GM21515 (cell line): Measurements from ENCODE around the gene UBE2G2.
A peak's percentile ranks its signal among the peaks of the same experiment; 100 is the strongest.

ENCODE experiments used
- ATAC-seq: cut with Tn5 transposase; IDR thresholded peaks from one replicate; pipeline ENCODE4 v1.9.1; 2021; ENCODE audit not compliant: unreplicated experiment

UBE2G2 gene

DNA sequence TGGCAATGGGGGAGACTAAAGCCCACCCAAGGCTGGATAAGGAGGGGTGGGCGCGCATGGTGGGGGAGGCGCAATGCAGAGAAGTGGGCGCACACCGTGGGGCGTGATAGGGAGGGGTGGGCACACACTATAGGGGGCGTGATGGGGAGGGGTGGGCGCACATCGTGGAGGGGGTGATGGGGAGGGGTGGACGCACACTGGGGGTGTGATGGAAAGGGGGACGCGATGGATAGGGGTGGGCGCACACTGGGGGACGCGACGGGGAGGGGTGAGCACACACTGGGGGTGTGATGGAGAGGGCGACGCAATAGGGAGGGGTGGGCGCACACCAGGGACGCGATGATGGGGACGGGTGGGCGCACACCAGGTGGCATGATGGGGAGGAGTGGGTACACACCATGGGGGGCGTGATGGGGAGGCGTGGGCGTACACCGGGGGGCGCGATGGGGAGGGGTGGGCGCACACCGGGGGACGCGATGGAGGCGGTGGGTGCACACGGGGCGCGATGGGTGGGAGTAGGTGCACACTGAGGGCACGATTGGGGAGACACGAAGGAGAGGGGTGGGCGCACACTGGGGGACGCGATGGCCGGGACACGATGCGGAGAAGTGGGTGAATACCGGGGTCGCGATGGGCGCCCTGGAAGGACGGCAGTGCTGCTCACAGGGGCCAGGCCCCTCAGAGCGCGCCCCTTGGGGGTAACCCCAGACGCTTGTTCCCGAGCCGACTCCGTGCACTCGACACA, 15.3 kb upstream of the UBE2G2 start:
- no peak for ATAC-seq

DNA sequence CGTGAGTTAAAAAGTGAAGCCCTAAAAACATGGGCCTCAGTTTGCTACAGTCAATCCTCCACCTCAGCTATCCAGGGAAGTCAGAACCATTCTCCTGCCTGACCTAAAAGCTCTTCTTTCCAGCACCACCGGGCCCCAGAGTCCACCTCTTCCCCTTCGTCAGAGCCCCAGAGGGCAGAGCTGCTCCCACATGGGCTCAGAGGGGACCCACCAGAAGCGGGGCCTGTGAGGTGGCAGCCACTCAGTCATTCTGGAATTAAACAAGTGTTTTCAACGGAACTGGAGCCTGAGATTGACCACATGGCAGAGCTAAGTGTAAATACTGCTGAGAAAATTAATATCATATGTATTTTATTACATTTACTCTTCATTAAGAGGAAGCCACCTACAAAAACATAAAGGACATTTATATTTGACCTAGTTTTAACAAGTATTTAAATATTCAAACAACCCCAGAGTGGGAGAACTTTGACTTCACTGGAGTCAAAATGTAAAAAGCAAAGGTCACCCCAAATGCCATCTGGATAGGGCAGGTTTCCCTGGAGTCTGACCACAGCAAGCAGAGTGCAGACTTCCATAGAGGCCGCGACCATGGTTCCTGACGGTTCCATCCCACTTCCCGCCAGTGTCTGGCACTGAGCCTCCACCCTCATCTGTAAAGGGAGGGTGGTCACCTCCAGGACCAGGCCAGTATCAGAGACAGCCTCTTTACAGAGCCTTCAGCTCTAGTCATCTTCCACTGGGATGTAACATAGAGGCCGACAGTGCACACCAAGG, 14.4 kb upstream of the UBE2G2 start:
- no peak for ATAC-seq

DNA sequence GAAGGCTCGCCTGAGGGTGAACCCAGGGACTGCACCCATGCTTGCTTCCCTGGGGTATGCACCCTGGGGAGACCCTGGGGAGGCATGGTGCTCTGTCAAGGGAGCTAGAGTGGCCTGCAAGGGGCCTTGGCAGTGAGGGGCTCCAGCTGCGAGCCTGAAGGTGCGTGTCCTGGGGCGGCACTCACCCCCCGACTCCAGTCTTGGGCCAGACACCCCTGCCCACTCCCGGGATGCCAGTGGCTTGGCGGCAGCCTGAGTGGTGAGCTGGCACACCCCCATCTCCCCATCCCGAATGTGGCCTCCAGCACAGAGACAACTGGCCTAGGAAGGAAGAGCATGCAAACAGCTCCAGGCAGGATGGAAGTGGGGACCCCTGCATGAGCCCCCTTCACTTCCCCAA, 13.6 kb upstream of the UBE2G2 start:
- ATAC-seq: no peak

DNA sequence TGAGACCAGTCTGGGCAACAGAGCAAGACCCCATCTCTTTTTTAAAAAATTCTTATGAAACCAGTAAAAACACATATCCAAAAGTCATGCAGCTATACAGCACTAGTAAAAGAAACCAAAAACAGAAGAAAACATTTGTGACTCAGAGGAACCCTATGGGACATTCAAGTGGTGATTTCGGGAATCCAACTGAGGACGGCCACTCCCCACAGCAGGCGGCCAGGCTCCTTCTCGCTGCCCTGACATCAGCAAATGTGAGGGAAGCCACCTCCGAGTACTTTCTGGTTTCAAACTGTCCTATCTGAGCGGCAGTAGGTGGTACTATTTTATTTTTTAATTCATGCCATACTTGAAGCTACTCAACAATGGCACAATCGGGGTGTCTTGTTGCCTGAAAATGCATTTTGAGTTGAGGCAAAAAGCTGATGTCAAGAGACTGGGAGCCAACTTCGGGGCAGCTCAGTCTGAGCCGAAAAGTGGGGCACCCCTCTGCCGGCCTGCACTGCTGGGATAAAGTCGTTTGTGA, 12.9 kb upstream of the UBE2G2 start:
- no peak for ATAC-seq

DNA sequence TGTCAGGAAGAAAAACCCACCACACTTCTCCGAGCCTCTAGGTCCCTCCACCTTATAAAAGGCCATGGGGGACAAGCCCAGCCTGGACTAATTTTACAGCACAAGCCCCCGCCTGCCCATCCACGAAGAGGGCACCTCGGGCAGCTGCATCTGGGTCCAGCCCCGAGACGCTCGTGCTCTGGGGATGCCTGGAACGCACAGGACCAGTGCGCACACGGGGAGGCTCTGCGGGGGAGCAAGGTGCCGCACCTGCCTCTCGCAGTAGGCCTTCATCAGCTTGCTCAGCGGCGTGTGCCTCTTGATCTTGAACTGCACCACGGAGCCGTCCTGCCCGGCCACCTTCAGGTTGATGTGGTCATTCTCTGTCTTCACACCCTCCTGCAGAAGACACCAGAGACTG, 12.1 kb upstream of the UBE2G2 start:
- ATAC-seq: no peak

DNA sequence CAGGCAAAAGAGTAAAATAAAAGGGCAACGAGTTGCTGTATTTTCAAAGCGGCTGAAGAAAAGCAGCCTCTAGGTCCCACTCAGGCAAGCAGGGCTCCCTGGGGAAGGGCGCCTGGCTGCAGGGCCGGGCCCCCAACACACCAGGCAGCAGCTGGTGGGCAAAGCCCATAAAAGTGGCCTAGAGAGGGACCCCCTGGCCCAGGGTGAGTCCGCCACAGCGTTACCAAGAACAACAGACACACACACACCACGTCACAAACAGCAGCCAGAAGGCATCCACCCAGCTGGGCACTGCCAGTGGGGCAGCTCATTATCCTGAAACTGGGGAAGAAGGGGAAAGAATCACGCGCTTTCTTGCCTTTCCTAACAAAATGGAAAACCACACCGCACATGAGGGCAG, 11.5 kb upstream of the UBE2G2 start:
- ATAC-seq: no peak

DNA sequence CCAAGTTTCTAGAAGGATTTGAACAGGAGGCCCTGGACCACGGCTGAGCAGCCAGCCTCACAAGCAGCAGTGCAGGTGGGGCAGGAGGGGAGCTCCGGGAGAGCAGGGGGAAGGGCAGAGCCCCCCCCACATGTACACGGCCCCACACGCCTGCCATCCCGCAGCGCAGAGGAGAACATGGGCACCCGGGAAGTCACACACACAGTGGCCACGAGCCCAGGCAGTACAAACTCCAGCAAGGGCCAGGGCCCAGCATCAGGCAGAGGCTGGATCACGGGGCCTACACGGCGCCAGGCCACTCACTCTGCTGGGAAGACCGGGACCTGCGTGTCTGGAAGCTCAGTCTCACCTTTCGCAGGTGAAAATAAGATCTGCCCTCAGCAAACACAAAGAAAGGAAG, 11.0 kb upstream of the UBE2G2 start:
- ATAC-seq: no peak

DNA sequence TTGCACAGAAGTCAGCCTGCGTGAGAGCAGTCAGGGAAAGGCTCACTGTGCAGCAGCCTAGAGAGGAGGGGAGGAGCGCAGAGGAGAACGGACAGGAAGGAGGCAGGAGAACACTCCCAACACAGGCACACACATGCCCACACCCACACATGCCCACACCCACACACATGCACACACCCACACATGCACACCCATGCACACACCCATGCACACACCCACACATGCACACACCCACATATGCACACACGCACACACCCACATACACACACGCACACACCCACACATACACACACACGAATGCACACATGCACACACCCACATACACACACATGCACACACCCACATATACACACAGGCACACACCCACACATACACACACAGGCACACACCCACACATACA, 9.2 kb upstream of the UBE2G2 start:
- no peak for ATAC-seq

DNA sequence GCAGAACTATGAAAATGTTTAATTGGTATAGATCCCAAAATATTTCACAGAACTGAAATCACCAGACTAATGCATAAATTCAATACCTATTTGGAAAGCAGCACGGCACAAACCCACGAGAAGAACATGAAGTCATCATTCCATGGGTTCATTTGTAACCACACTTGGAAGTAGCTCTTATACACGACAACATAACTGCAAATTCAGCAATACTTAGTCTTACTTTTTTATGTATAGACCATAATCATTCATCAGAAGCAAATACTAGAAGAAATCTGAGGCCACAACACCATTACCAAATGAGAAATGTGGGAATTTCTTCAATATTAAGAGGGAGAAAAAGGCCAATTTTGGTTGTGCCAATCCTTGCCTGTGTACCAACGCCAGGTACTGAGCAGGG, 4.2 kb upstream of the UBE2G2 start:
- no peak for ATAC-seq

DNA sequence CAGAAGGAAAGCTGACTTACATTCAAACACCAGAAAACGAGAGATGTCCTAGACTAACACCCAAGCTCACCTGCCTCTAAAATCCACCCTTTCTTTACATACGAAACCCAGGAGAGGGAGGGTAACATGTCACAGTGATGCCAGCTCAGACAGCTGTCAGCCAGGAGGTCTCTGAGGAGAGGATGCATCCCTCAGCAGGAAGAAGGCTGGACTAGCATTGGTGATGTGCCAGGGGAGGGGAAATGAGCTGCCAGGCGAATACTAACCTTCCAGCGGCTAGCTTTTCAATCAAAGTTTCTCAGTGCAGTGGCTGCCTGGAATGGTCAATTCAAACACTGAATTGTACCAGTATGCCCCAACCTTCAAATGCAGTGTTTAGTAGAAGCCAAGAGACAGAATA, 3.6 kb upstream of the UBE2G2 start:
- ATAC-seq: no peak

DNA sequence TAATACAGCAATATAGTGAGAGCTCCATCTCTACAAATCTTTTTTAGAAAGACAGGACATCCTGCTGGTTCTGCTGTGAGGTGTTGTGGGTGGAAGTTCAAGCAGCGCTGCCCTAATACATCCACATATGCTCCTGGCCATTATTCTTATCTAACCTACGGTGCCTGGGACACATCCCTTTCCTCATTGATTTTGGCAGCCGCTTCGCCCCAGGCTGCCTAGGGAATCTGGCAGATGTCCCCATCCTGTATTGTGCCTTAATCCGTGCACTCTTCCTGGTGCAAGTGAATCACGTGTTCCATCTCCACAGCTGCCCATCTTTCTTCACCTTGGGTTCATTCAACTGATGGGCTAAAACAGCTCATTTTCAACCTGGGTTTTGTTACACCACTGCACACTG, 3.1 kb upstream of the UBE2G2 start:
- no peak for ATAC-seq

DNA sequence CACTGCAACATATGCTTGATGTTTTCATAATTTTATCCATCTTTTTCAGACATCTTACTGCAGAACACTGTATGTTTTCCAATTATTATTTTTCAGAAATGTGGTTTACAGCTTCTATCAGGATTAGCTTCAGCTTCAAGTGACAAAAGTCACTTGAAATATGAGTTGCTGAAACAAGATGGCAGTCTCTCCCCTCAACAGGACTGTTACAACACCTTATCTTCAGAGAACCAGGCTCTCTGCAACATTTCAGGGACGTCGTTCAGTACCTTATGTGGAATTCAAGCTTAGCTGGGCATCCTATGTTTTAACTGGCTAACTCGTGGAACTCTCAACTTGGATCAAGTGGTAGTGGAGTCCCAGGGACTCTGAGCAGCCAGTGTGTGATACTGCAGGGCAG, 2.0 kb upstream of the UBE2G2 start:
- ATAC-seq: no peak

DNA sequence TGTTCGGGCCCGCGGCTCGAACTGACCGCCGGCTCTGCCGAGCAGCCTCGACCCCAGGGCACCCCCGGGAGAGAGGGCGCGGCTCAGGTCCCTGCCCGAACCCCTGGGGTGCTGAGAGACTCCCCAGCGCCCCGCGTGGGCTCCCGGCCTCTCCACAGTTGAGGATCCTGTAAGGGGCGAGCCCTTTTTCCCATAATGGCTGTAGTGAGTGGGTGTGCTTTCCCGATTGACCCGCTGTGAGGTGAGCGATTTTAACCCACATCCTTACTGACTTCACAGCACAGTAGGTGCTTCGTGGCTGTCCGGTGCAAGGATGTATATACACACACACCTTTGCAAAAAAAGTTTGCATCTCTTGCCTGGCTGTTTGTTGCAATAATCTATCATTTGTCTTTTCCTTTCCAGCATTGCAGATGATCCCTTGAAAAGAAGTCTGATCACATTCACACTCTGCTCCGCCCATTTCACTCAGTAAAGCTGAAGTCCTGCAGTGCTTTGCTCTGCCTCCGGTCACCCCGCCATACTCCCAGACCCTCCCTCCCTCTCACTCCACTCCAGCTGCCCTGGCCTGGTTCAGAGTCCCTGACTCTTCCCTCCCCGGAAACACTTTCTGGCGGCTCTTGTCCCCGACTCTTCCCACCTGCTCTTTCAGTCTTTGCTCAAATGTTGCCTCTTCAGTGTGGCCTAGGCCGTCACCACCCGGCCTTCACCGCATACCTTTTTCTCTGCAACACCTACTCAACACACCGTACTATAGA, 955 bp upstream of the UBE2G2 start:
- ATAC-seq: no peak

DNA sequence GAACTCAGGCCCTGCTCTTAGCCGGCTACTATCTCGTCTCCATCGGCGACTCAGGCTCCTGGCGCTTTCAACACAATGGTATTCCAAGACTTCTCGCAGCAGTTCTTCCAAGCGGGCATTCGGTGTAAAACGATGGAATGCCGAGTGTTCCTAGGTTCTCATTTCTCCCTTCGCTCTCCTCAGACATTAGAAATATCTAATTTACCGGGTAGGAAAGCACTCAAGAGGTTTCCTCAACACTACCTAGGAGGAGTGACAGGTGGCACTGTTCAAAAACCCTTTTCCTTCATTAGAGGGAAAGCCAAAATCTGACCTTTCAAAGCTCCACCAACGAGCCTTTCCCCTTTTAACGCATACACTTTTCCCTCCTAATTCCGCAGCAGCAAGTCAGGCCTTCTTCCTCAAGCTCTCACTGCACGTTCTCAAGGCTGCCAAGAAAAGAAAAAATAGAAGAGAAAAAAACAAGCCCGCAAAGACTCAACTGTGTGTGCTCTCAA, 601 bp downstream of the UBE2G2 start:
- peak; percentile 47 for ATAC-seq

DNA sequence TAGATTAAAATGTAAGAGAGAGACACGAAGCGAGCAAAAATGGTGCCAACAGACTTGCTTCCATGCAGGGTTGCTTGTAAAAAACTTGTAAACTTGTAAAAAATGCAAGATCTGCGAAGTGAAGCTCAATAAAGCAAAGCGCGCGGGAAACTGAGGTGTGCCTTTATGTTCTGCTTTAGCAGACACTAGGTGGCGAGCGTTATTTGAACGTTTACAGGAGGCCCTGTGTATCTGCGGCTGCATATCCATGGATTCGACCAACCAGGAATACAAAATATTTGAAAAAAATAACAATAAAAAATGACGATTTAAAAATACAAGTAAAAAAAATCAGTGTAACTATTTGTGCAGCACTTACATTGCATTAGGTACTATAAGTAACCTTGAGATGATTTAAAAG, 1.5 kb downstream of the UBE2G2 start:
- no peak for ATAC-seq

DNA sequence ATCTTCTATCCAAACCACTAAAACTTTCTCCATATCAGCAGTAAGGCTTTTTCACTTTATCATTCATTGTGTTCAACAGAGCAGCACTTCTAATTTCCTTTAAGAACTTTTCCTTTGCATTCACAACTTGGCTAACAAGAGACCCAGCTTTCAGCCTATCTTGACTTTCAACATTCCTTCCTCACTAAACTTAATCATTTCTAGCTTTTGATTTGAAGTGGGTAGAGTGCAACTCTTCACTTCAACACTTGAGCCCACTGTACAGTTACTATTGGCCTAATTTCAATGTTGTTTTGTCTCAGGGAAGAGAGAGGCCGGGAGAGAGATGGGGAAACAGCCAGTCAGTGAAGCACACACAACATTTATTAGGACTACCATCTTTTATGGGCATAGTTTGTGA, 2.0 kb downstream of the UBE2G2 start:
- no peak for ATAC-seq

DNA sequence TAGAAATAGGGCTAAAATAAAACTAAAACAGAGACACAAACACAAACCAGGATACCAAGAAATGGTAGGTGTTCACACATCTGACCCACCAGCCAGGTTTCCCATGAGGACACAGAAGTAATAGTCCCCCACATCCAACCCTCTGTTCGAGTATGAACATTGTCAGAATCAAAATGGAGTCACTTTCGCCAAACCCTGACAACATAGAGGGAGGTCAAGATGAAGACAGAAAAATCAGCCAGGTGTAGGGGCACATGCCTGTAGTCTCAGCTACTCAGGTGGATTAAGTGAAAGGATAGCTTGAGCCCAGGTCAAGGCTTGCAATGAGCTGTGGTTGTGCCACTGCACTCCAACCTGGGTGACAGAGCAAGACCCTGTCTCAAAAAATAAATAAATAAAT, 3.8 kb downstream of the UBE2G2 start:
- ATAC-seq: no peak

DNA sequence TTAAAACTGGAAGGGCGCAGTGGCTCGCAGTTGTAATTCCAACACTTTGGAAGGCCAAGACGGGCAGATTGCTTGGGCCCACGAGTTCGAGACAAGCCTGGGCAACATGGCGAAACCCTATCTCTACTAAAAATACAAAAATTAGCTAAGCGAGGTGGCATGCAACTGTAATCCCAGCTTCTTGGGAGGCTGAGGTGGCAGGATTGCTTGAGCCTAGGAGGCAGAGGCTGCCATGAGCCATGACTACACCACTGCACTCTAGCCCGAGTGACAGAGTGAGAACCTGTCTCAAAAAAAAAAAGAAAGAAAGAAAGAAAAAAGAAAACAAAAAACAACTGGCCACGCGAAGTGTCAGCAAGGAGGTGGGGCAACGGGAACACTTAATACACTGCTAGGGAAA, 6.3 kb downstream of the UBE2G2 start:
- ATAC-seq: no peak

DNA sequence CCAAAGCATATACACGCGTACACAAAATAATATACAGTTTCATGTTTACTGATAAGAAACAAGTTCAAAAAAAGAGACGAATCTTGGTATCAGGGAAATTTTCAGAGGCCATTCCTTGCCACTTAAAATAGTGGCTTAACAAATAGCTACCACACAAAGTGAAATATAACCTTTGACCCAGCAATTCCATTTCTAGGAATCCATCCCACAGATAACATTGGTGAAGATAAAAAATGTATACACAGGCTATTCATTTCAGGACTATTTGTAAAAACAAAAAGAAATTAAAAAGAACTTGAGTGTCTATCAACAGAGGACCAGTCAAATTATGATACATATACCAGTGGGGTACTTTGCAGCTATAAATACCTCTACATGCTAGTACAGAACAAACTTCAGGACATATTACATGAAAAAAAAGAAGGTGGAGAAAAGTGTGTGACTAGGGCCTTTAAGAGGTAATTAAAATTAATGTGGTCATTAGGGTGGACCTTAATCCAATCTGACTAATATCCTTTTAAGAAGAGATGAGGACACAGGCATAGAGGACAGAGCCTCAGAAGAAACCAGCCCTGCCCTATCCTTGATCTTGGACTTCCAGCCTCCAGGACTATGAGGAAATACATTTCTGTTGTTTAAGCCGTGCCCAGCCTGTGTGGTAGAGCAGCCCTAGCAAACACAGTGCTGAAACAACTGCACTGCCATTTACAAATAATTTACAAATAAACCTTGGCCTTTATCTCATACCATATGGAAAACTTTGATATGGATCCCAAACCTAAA, 7.8 kb downstream of the UBE2G2 start:
- no peak for ATAC-seq

DNA sequence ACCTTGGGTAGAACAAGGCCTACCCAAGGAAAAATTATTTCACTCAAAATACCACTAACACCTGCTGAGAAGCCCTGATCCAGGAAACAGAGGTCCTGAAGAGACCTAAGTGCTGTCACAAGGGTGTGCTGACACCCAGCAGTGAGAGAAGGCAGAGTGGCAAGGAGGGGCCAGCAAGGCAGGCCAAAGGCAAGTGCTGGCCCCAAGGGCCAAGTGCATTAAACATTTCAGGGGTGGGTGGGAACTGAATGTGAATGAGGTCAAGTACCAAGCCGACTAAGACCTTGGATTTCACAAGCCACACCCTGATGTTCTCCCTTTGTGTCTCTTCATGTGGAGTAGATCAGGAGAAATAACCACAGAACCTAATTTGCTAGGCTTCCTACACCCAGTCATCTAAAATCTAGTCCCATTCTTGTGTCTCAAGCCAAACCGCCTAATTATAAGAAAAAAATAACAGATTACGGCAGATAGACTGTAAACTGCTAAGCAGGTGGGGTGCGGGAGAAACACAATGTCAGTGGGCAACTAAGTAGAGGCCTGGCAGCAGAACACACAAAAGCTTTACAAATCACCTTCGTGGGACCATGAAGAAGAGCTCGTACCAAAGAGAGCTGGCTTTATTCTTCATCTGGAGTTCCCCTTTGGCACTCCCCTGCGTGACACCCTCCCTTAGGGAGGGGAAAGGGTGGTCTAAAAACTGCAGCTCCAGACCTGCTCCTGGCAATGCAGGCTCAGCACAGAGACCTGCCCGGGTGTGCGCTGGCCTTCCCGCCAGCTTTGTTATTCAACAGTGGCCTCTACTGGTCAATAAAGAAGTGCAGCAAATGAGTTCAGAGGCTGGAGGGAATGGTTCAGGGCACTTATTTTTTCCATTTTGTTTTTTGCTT, 8.7 kb downstream of the UBE2G2 start:
- ATAC-seq: no peak
